OCI-LY1 (cell line): ENCODE results near the gene ICA1.

Source experiments
- CTCF ChIP-seq: fragments of 200-600 bp; sonication (generic), shearing (Covaris generic); IDR thresholded peaks from 2 replicates; pipeline ENCODE4 v1.5.1; 2017; ENCODE audit warnings: mild to moderate bottlenecking, antibody characterized with exemption, low read length, moderate library complexity, mixed read lengths
- EZH2 ChIP-seq: fragments of 200-600 bp; sonication (generic), shearing (Covaris generic); IDR thresholded peaks from 2 replicates; pipeline ENCODE4 v1.8.0; 2017; ENCODE audit warnings: borderline replicate concordance, mixed run types, mild to moderate bottlenecking, antibody characterized with exemption, low read length, moderate library complexity, mixed read lengths

DNA sequence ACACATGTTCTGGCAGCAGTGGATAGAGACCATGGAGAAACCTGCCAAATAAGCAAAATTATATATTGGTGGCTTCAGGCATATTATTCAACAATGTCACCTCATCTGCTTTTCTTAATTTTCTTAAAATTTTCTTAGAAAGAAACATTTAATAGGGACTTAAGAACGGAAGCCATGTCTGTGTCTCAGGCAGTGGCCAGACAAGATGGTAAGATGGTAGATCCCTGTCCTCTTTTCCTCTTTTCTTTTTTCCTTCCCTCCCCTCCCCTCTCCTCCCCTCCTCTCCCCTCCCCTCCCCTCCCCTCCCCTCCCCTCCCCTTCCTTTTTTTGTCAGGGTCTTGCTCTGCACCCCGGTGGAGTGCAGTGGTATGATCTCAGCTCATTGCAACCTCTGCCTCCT is 24.2 kb upstream of the ICA1 start:
- TF ChIP-seq CTCF (no peak), EZH2 (no peak)
